ENCODE measurements around the gene FADS1. TPM values are rescaled to one million over a fixed set of nuclear protein-coding genes. Genes with fewer than 3 reads are reported as not detected.

The FADS1 gene
- total and polyA plus RNA-seq, 2 of the 13 experiments (the other 11 are each of a cell fraction or from before 2014, with no cell fraction given) = 91.8 to 108 TPM

GRCh38 chr11:61830237-61831105 is 13.7 kb upstream of the FADS1 start:
- Histone ChIP-seq H4K20me1 (ENCODE audit: insufficient read depth, low read length) (no peaks in the 10 kb centered on the region), H3K4me2 (ENCODE audit: low read depth, low read length) (peak overlapping the region; percentile 86), H3K27me3 (ENCODE audit: control insufficient read depth in 1 of 2, insufficient read depth in 2 of 2, low read length in 2 of 2) (no peaks in the 10 kb centered on the region), H3K36me3 (replicated peaks in 1 of 2; ENCODE audit: control insufficient read depth in 1 of 2, insufficient read depth in 2 of 2, low read length in 2 of 2) (no peaks in the 10 kb centered on the region), H2AFZ (ENCODE audit: low read length) (no peak overlapping the region), H3K27ac (ENCODE audit: extremely low read length, insufficient read depth, low read length) (no peak overlapping the region), H3K9ac (ENCODE audit: insufficient read depth, low read depth, low read length) (peak overlapping the region; percentile 78; the same call in 1 of the 2 replicates), H3K4me1 (ENCODE audit: insufficient read depth, low read length) (peaks cover 41% of the 10 kb centered on the region), H3K4me3 (replicated peaks in 1 of 3; ENCODE audit: insufficient read depth in 1 of 3, low read depth in 2 of 3, low read length in 3 of 3) (peak overlapping the region in 2 of 3 experiments; percentile 62 to 91; a peak in 2 of 6 replicates), H3K9me3 (ENCODE audit: low read length) (no peaks in the 10 kb centered on the region), H3K79me2 (ENCODE audit: insufficient read depth, low read length) (peaks cover 33% of the 10 kb centered on the region)
- POLR2A ChIA-PET = interaction anchor here (2.8 kb wide), 1 partner anchor 14 kb away, joined by 49 read pairs; the partner anchor contains the start of gene FADS1
- TSS peak; percentile 48 for BruUV-seq (replicated peaks)
- FAIRE-seq = no peak
- in situ Hi-C loops (cut with HindIII; ENCODE audit: extremely low pct_ligation_motif_present, low pct_unique_long_range_greater_than_20kb) = no loop called here
- no peak for ATAC-seq
- CTCF ChIA-PET (ENCODE audit: low intra/inter-chr PET ratio, low total read pairs) = no interaction called here
- WGBS (ENCODE audit: low lambda C conversion rate) = 82% methylated on average over 8 of the region's 8 CpGs
- no peak for DNase-seq (ENCODE audit: low spot score)
- intact Hi-C loops (cut with micrococcal nuclease; ENCODE audit: unreplicated experiment) = no loop called here
- no peak for TF ChIP-seq CHD2 (IDR thresholded peaks at IDR 0.05; ENCODE audit: low read depth, low read length)
- TF ChIP-seq RXRB (CRISPR knock-in tag; IDR thresholded peaks at IDR 0.05; ENCODE audit: borderline replicate concordance) = no peak
- no peak for TF ChIP-seq GMEB2 (CRISPR knock-in tag; IDR thresholded peaks at IDR 0.05; ENCODE audit: low read depth)
- TF ChIP-seq ZFP36L1 (CRISPR knock-in tag; IDR thresholded peaks at IDR 0.05) = no peak
- no peak for TF ChIP-seq ZNF607 (CRISPR knock-in tag; IDR thresholded peaks at IDR 0.05; ENCODE audit: borderline replicate concordance)
- TF ChIP-seq ZSCAN5A (CRISPR knock-in tag; IDR thresholded peaks at IDR 0.05; ENCODE audit: borderline replicate concordance) = no peak
- no peak for TF ChIP-seq RFX5 (IDR thresholded peaks at IDR 0.05; ENCODE audit: low read depth, low read length)
- no peak for TF ChIP-seq REL (CRISPR knock-in tag; conservative IDR thresholded peaks at IDR 0.05)
- TF ChIP-seq ZGPAT (CRISPR knock-in tag; IDR thresholded peaks at IDR 0.05) = no peak
- TF ChIP-seq ZKSCAN8 (CRISPR knock-in tag; IDR thresholded peaks at IDR 0.05; ENCODE audit: borderline replicate concordance) = no peak

Data from HepG2 (cell line).